NT2/D1 (cell line): ENCODE measurements around the gene ARL4A.

ENCODE experiments used
- SUZ12 ChIP-seq: IDR thresholded peaks from 2 replicates; pipeline ENCODE4 v1.6.1; 2011; ENCODE audit not compliant: insufficient read length, insufficient read depth; ENCODE audit errors: extremely low read depth
- YY1 ChIP-seq: IDR thresholded peaks from 2 replicates; pipeline ENCODE4 v1.6.1; 2011; ENCODE audit not compliant: insufficient read length, insufficient read depth
- ZNF274 ChIP-seq: IDR thresholded peaks from 2 replicates; pipeline ENCODE4 v1.6.1; 2011; ENCODE audit warnings: mild to moderate bottlenecking, low read depth, low read length

DNA sequence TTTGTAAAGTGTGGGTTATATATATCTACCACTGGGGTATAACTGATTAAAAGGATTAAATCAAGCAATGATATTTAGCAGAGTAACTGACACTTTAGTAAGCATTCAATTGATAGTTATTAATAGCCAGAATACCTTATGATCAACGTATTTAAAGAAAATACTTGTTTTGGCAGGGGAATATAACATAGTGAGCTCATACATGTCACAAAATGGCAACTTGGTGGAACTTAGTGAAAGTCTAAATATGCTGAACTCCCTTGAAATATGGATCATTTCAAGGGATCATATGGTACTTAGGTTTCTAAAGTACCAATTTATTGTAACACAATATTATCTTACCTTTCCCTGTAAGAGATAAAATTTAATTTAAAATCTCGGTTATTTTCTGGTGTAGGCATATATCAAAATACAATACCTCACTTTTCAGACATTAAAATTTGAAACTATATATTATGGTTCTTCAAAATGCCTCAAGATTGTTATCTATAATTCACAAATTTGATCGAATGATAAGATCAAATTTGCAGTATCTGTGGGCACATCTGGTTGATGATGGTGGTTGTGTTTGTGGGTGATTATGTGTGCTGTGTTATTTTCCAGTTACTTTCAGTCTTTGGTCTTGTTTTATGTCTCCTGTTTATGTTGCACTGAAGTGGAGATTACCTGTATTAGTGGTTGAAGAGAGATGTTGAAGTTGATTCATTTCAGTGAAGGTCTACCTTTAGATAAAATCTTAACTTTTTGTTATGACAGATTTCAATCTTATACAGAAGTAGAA lies 5.2 kb downstream of the ARL4A start:
- no peak for TF ChIP-seq ZNF274
- TF ChIP-seq YY1: no peak
- no peak for TF ChIP-seq SUZ12
